DOHH2 (cell line): ENCODE data around the gene CACNA2D2.

ENCODE experiments used
- H3F3A ChIP-seq: fragments of 200-600 bp; sonication (generic), shearing (Covaris generic); 2 replicates; pipeline ENCODE4 v1.6.0; 2016; ENCODE audit warnings: antibody characterized with exemption, mild to moderate bottlenecking; ENCODE audit not compliant: control insufficient read depth, insufficient read depth
- H3K27ac ChIP-seq: fragments of 200-600 bp; sonication (generic); 2 replicates; pipeline ENCODE4 v1.5.1; 2014; ENCODE audit warnings: low read depth, mild to moderate bottlenecking, low read length, moderate library complexity
- H3K27me3 ChIP-seq: fragments of 200-600 bp; sonication (generic); 2 replicates; pipeline ENCODE4 v1.6.1; 2014; ENCODE audit warnings: mild to moderate bottlenecking, low read length, mixed read lengths; ENCODE audit not compliant: control insufficient read depth
- H3K36me3 ChIP-seq: fragments of 200-600 bp; sonication (generic); 2 replicates; pipeline ENCODE4 v1.6.1; 2014; ENCODE audit warnings: mild to moderate bottlenecking, low read length, moderate library complexity, mixed read lengths; ENCODE audit not compliant: control insufficient read depth
- H3K4me1 ChIP-seq: fragments of 200-600 bp; sonication (generic); 2 replicates; pipeline ENCODE4 v1.6.1; 2014; ENCODE audit warnings: mild to moderate bottlenecking, low read length, mixed read lengths; ENCODE audit not compliant: control insufficient read depth
- H3K4me2 ChIP-seq: fragments of 200-600 bp; sonication (generic); 2 replicates; pipeline ENCODE4 v1.6.0; 2014; ENCODE audit warnings: mild to moderate bottlenecking, low read length, moderate library complexity
- H3K4me3 ChIP-seq: fragments of 200-600 bp; sonication (generic); 2 replicates; pipeline ENCODE4 v1.5.1; 2014; ENCODE audit warnings: mild to moderate bottlenecking, low read length, mixed read lengths
- H3K79me2 ChIP-seq: fragments of 200-600 bp; sonication (generic); 2 replicates; pipeline ENCODE4 v1.6.1; 2014; ENCODE audit warnings: mild to moderate bottlenecking, low read length, mixed read lengths; ENCODE audit not compliant: control insufficient read depth
- H3K9me2 ChIP-seq: fragments of 200-600 bp; sonication (generic); replicated peaks from 2 replicates; pipeline ENCODE4 v1.6.1; 2014; ENCODE audit warnings: mild to moderate bottlenecking, low read length, mixed read lengths; ENCODE audit not compliant: control insufficient read depth
- H3K9me3 ChIP-seq: fragments of 200-600 bp; sonication (generic); 2 replicates; pipeline ENCODE4 v1.6.1; 2014; ENCODE audit warnings: antibody characterized with exemption, low read length, mixed read lengths; ENCODE audit not compliant: control insufficient read depth, insufficient read depth
- H4K20me1 ChIP-seq: fragments of 200-600 bp; sonication (generic); 2 replicates; pipeline ENCODE4 v1.6.0; 2014; ENCODE audit warnings: low read depth, mild to moderate bottlenecking, antibody characterized with exemption, low read length, moderate library complexity; ENCODE audit not compliant: control insufficient read depth, insufficient read depth
- CTCF ChIP-seq: fragments of 200-600 bp; sonication (generic); IDR thresholded peaks from one replicate; pipeline ENCODE4 v1.5.1; 2014; ENCODE audit warnings: antibody characterized with exemption, mild to moderate bottlenecking, low read depth, low read length; ENCODE audit not compliant: poor library complexity, severe bottlenecking
- EZH2phosphoT487 ChIP-seq: fragments of 200-600 bp; sonication (generic); IDR thresholded peaks from 2 replicates; pipeline ENCODE4 v1.6.1; 2017; ENCODE audit warnings: borderline replicate concordance, mild to moderate bottlenecking, antibody characterized with exemption, low read length, moderate library complexity, mixed read lengths

CACNA2D2 gene

GRCh38 chr3:50373146-50374051 is 130.0 kb downstream of the CACNA2D2 start:
- no peaks in the 10 kb centered on the region for H4K20me1 ChIP-seq
- peaks cover 7% of the 10 kb centered on the region for H3K27me3 ChIP-seq
- H3K9me3 ChIP-seq: no peaks in the 10 kb centered on the region
- no peak overlapping the region for H3K27ac ChIP-seq
- no peaks in the 10 kb centered on the region for H3K4me1 ChIP-seq
- TF ChIP-seq CTCF (no peak), EZH2phosphoT487 (no peak)
- H3K9me2 ChIP-seq: no peaks in the 10 kb centered on the region
- H3F3A ChIP-seq: no peaks in the 10 kb centered on the region
- H3K4me3 ChIP-seq: no peak overlapping the region
- H3K36me3 ChIP-seq: no peaks in the 10 kb centered on the region
- H3K79me2 ChIP-seq: no peaks in the 10 kb centered on the region
- no peak overlapping the region for H3K4me2 ChIP-seq

DNA sequence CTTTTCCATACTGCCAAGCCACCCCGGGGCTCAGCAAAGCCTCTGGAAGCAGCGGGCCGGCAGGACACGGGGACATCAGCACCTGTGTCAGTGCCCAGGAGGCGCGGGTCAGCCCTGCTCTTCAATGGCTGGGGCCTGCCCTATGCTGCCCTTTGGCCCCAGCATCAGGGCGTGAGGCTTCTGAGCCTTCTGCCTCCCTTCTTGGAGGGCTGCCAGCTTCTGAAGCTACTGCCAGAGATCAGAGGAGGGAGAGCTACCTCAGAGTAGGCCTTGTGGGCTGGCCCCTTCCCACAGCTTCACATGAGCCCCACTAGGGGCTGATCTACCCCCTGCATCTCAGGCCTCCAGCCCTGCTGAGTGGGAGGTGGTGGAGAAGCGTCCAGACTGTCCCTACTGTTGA is 131.1 kb downstream of the CACNA2D2 start:
- no peak overlapping the region for H3K4me2 ChIP-seq
- H3K27me3 ChIP-seq: peaks cover 7% of the 10 kb centered on the region
- no peaks in the 10 kb centered on the region for H4K20me1 ChIP-seq
- no peaks in the 10 kb centered on the region for H3K79me2 ChIP-seq
- H3K9me3 ChIP-seq: no peaks in the 10 kb centered on the region
- no peaks in the 10 kb centered on the region for H3K36me3 ChIP-seq
- TF ChIP-seq CTCF (no peak), EZH2phosphoT487 (no peak)
- no peaks in the 10 kb centered on the region for H3F3A ChIP-seq
- H3K4me1 ChIP-seq: no peaks in the 10 kb centered on the region
- H3K9me2 ChIP-seq: no peaks in the 10 kb centered on the region
- H3K27ac ChIP-seq: no peak overlapping the region
- no peak overlapping the region for H3K4me3 ChIP-seq

GRCh38 chr3:50371133-50371685 is 132.2 kb downstream of the CACNA2D2 start:
- Histone ChIP-seq H3K4me1 (no peaks in the 10 kb centered on the region), H3K79me2 (no peaks in the 10 kb centered on the region), H3K4me2 (no peak overlapping the region), H3F3A (no peaks in the 10 kb centered on the region), H3K27me3 (peaks cover 8% of the 10 kb centered on the region), H3K36me3 (no peaks in the 10 kb centered on the region), H3K9me2 (no peaks in the 10 kb centered on the region), H3K9me3 (no peaks in the 10 kb centered on the region), H3K27ac (no peak overlapping the region), H4K20me1 (no peaks in the 10 kb centered on the region), H3K4me3 (no peak overlapping the region)
- TF ChIP-seq CTCF: no peak
- no peak for TF ChIP-seq EZH2phosphoT487
